HS-5 (cell line): ENCODE results near the gene DAAM2.

Source experiments
- DNase-seq: peaks from one replicate; pipeline ENCODE4 v3.0.0-alpha.2; 2012; ENCODE audit warnings: low read depth

Gene DAAM2

DNA sequence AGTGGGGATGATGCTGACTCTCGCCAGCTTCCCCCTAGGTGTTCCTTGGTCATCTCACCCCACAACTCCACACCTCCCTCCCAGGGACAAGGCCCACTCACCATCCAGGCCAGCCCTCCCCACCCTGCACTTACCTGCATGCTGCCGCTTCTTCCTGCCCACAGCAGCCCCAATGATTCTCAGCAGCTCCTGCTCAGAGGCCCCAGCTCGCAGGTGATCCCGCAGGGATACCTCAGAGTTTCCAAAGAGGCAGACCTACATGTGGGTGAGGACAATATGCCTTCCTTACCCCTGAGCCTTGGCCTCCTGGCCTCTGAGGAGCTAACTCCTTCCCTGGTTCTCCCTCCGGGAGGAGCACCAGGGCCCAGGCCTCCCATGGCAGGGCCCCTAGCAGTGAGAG is 117.5 kb downstream of the DAAM2 start:
- DNase-seq = no peak

GRCh38 chr6:39910164-39910563 is 118.0 kb downstream of the DAAM2 start:
- no peak for DNase-seq

- DNase-seq = no peak
Observed at GRCh38 chr6:39910744-39911143, 118.6 kb downstream of the DAAM2 start.

DNA sequence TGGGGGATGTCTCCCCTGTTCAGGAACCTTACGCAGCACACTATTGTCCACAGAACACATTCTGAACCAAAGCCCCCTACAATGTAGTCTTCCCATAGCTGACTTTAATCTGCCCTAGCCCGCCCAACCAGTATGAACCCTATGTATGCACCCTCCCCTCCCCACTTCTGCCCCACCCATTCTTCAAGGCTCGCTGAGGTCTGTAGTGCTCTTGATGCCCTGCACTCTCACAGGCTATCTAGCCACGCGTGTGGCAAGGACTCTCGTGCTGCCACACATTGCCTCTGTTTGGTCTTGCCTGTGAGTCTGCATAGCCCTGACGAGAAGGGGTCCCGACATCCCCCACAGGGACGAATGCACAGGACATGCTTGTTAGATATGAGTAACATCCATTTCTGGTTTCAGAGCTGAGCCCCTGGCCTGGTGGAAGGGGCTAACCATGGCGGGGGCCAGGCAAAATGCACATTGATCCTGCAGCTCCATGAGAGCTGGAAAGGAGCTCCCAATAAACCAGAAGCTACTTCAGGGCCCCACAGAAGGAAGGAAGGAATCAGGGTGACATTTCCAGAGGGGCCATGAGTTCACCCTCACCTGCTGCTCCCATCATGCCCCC is 119.4 kb downstream of the DAAM2 start:
- DNase-seq = no peak

DNA sequence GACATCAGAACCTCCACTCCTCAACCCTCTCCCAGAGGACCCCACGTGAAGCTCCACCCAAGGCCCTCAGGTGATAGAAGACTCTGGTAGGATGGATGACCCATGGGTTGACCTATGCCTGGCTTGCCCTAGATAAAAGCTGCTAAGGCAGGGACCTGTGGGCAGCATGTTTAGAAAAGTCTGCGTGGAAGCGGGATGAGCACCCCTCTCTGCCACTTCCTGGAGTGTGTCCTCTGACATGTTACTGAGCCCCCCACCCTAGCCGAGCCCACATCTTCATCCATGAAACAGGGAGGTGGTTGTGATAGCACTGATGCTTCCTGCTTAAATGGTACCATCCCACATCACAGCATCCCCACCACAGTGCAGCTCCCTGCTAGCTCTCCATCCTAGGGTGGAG is 120.3 kb downstream of the DAAM2 start:
- DNase-seq = no peak

DNA sequence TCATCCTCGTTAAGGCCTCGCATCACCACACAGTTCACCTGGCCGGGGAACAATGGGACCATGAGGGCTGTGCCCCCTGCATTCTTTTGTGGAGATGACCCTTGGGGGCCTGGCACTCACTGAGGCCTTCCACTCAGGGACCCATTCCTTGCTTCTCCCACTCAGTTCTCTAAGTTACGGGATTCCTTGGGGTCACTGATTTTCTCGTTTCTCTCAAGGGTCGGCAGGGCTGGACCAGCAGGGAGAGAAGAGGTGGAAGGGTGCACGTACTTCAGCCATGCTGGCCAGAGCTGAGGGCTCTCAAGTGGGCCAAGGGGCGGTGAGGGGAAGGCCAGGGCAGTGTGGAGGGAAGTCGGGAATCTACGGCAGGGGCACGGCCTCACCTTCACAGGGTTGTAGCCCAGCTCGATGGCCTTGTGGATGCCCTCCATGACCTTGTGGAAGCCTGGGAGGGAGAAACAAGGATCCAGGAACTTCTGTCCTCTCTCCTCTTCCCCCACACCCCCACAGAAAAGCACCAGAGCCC is 121.3 kb downstream of the DAAM2 start:
- no peak for DNase-seq

DNA sequence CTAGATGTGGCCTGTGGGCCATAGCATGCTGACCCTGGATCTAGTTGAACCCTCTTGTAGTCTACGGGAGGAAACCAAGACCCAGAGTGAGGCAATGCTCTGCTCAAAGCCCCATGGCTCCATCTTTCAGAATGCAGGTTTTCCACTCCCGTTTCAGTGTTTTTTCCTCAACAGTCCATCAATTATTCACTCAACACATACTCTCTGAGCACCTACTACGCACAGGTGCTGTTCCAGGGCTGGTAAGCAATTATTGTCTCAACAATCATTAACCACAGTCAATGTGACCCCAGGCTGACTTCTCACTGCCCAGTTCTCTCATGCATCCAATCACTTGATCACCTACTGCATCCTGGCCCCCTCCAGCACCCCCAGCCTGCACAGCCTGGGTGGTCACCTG is 122.1 kb downstream of the DAAM2 start:
- no peak for DNase-seq

GRCh38 chr6:39915866-39916265 is 123.7 kb downstream of the DAAM2 start:
- no peak for DNase-seq

- no peak for DNase-seq
Observed at GRCh38 chr6:39917329-39917728, 125.2 kb downstream of the DAAM2 start.

GRCh38 chr6:39917981-39918380 is 125.8 kb downstream of the DAAM2 start:
- no peak for DNase-seq

GRCh38 chr6:39918831-39919230 is 126.7 kb downstream of the DAAM2 start:
- DNase-seq = no peak

DNA sequence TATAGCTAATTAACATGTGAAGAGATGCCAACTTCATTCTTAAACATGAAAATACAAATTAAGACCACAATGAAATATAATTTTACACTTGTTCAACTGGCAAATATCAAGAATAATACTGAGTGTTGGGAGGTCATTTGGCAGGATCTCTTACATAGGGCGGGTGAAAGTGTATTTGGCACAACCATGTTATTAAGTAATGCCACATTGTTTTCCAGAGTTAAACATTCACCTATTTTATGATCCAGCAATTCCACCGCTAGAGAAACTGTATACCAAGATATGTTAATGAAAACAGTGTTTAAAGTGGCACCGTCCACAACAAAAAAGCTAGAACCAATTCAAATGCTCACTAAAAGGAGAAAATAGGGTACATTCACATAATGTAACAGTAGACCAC is 128.0 kb downstream of the DAAM2 start:
- DNase-seq = no peak

DNA sequence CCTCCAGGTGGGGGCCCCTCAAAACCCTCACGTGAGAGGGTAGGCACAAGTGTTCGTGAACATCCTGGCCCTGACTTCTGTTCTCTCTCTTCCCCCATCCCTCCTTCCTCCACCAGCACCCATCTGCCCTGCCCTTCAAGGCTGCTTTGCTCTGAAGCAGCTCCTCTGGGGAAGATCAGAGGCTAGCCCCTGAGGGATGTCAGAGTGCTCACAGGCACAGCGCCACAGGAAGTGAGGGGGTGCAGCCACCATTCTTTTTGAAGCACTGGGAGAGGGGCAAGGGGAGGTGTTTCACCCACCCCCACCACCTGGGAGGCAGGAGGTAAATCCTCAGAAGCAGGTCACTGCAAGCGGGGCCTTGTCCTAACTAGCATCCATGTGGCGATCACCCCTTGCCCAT is 130.6 kb downstream of the DAAM2 start:
- DNase-seq = no peak

GRCh38 chr6:39923394-39923793 is 131.2 kb downstream of the DAAM2 start:
- DNase-seq = no peak

GRCh38 chr6:39923861-39924260 is 131.7 kb downstream of the DAAM2 start:
- DNase-seq = no peak

- no peak for DNase-seq
Observed at GRCh38 chr6:39924283-39924682, 132.1 kb downstream of the DAAM2 start.

DNA sequence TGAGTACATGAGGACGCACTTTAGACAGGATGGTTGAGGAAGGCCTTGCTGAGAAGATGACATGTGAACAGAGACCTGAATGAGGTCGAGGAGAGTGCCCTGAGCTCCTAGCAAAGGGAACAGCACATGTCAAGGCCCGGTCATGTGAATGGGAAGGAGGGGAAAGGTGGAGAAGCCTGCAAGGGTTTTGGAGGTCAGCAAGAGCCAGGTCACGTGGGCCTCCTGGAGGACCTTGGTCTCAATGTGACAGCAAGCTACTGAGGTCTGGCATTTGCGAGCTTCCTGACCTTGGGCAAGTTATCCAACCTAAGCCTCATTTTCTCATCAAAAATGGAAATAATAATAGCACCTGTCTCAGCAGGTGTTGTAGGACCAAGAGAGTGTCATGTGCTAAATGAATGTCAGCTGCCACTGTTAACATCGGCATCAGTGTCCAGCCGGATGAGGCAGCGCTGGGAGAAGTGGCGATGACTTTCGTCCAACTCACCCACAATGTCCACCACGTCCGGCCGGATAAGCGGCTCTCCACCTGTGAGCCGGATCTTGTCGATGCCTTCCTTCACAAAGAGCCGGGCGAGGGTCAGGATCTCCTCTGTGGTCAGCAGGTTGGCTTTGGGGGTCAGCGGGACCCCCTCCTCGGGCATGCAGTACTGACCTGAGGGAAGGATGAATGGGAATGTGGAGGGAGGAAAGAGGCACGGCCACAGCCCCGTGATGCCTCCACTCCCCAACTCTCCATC is 133.2 kb downstream of the DAAM2 start:
- no peak for DNase-seq

DNA sequence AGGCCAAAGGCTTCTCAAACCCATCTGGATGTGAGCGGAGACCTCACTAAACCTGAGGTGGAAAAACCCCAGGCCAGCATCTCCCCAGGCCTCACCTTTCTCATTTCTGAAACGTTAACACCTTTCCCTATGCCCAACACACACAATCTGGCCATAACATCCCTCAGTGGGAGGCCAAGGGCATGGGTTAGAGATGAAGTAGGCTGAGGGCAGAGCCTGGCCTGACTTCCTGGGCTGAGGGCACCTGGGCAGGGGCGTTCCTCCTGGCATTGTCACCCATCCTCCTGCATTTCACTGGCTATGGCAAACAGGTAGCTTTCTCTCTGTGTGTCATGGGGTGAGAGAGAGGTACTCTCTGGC is 133.7 kb downstream of the DAAM2 start:
- DNase-seq = no peak

DNA sequence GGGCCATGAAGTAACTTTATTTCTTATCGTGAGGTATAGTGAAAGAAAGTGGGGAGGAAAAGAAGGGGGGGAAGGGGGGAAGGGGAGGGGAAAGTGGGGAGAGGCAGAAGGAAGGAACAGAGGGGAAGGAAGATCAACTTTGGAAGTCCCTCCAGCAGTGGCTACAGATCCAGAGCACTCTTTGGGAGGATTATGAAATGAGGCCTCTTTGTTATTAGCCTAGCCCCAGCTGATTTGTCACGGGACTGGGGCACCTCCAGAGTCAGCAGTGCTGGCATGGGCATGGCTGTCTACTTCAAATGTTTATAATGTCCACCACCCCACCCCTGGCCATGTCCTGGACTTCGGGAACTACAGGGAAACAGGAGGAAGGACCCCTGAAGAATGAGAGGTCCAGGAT is 134.5 kb downstream of the DAAM2 start:
- no peak for DNase-seq

GRCh38 chr6:39927159-39927558 is 135.0 kb downstream of the DAAM2 start:
- no peak for DNase-seq

DNA sequence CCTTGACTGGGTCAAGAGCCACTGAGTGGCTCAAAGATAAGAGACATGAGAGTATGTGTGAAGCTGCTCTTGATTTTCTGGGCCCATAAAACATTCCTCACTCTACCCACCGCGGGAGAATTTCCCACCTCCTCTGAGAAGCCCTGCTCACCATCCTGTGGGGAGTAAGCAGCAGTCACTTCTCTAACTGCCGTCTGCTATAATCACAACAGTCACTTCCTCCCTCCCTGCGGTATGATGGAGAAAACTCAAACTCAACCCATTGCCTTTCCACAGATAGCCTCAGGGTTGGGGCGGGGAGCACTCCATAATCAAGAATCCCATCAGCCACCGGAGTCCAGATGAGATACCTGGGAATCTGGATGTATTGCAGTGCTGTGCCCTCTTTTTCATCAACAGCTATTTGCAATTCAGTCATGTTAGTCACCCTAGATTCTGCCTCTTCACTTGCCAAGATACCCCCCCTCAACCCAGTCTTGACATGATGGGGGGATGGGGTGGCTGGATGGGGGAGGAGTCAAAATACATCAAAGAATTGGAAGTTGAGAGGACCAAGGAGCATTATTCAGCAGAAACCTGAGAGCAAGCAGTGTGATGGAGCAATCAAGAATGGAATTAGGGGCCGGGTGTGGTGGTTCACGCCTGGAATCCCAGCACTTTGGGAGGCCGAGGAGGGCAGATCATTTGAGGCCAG is 137.0 kb downstream of the DAAM2 start:
- DNase-seq = no peak

- DNase-seq = no peak
Observed at GRCh38 chr6:39929733-39930461, 137.7 kb downstream of the DAAM2 start.

- no peak for DNase-seq
Observed at GRCh38 chr6:39930540-39930939, 138.4 kb downstream of the DAAM2 start.
